HG03097 (cell line): ENCODE results near the gene DRGX.
A peak's percentile ranks its signal among the peaks of the same experiment; 100 is the strongest.

Experiments
- ATAC-seq: cut with Tn5 transposase; IDR thresholded peaks from one replicate; pipeline ENCODE4 v1.9.1; 2021; ENCODE audit not compliant: unreplicated experiment, low FRiP score

DRGX gene

GRCh38 chr10:49408519-49409306, 12.8 kb upstream of the DRGX start:
- ATAC-seq = no peak

- ATAC-seq = no peak
Measured at GRCh38 chr10:49407552-49408137, 11.8 kb upstream of the DRGX start.

- ATAC-seq = no peak
Measured at GRCh38 chr10:49407151-49407550, 11.3 kb upstream of the DRGX start.

GRCh38 chr10:49404321-49404878, 8.5 kb upstream of the DRGX start:
- ATAC-seq = no peak

- ATAC-seq = no peak
Measured at GRCh38 chr10:49403363-49403762, 7.5 kb upstream of the DRGX start.

- no peak for ATAC-seq
Measured at GRCh38 chr10:49400365-49400764, 4.5 kb upstream of the DRGX start.

GRCh38 chr10:49398986-49399385, 3.1 kb upstream of the DRGX start:
- ATAC-seq = no peak

- peak; percentile 61 for ATAC-seq
Measured at GRCh38 chr10:49398000-49398861, 2.3 kb upstream of the DRGX start.

GRCh38 chr10:49397036-49397999, 1.4 kb upstream of the DRGX start:
- no peak for ATAC-seq

- no peak for ATAC-seq
Measured at GRCh38 chr10:49396666-49396999, 744 bp upstream of the DRGX start.

- ATAC-seq = no peak
Measured at GRCh38 chr10:49394933-49395740, 752 bp downstream of the DRGX start.

- ATAC-seq = no peak
Measured at GRCh38 chr10:49393757-49394156, 2.1 kb downstream of the DRGX start.

GRCh38 chr10:49393301-49393700, 2.6 kb downstream of the DRGX start:
- ATAC-seq = no peak

GRCh38 chr10:49389361-49389933, 6.4 kb downstream of the DRGX start:
- no peak for ATAC-seq

GRCh38 chr10:49388161-49388560, 7.7 kb downstream of the DRGX start:
- ATAC-seq = no peak

- no peak for ATAC-seq
Measured at GRCh38 chr10:49387071-49387470, 8.8 kb downstream of the DRGX start.

- ATAC-seq = no peak
Measured at GRCh38 chr10:49385939-49386922, 9.7 kb downstream of the DRGX start.
